ENCODE data around the gene SLC1A2.

Gene SLC1A2

DNA sequence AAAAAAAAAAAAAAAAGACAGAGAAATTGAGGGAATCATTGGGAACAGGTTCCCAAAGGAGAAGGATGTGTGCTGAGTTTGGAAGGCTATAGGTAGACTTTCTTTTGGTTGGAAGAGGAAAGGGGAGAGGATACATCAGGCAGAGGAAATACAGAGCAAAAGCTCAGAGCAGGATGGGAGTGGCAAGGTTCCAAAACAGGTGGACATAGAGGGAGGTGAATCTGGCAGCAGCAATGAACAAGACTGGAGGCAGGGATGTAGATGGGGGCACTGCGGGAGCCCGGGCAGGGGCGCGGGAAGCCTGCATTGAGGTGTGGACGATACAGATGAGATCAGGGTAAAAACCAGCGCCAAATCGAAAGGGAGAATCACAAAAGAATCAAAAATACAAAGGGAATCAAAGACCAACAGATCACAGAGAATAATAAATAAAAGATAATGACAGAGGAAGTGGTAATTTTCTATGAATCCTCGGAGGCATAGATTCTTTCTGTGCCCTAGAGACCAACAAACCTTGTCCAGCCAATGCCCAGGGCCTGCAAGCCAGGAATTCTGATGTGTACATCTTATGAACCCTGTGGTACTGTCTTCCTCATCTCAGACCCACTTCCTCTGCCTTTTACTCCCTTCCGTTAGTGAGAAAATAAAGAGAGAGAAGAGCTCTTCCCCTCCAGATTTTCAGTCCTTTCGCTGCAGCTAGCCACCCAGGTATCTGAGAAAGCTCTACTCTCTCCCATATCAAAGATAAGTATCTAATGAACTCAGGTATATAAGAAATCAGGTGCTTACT is 70.3 kb downstream of the SLC1A2 start:
- DNase-seq (ENCODE audit: low read depth) = no peak

DNA sequence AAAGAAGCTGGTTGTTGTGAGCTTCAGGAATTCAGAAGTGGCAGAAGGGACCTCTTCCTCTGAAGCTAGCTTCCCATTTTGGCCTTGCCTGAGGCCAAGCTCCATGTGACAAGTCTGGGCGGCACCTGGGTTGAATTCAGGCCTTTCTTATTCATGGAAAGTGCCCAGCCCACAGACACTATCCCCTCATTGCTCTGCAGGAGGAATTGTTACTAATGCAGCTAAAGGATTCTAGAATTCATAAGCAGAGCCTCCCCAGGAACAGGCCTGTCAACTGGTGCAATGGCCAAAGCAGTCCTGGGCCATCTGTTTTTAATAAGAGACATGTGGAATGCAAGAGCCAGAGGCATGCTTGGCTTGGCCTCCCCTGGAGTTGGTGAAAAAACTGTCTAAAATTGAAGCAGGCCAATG is 71.4 kb downstream of the SLC1A2 start:
- no peak for DNase-seq (ENCODE audit: low read depth)

DNA sequence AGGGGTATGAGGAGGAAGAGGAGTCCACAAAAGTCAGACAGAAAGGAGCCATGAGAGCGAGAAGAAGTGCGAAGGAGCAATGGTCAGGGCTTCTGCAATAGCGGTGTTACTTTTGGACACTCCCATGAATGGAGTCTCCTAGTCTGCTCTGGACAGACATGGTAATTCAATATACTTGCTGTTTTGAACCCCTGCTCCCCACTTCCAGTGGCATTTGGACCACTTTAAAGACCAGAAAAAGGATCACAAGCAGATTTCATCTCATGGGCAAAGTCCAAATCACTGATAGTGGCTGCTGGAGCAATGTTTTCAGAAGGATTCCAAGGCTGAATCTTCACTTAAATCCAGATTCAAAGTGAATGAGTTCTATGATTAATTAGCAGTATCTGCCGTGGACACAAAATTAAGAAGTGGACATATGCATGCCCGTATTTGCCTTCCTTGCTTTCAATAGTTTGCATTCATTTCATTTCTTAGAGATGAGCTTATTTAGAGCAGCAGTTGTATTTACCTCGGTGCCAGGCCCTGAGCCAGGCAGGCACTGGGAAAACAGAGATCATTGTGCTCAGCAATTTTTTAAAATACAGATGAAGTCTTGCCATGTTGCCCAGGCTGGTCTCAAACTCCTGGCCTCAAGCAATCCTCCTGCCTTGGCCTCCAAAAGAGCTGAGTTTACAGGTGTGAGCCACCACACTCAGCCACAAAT is 72.0 kb downstream of the SLC1A2 start:
- no peak for DNase-seq (ENCODE audit: low read depth)

DNA sequence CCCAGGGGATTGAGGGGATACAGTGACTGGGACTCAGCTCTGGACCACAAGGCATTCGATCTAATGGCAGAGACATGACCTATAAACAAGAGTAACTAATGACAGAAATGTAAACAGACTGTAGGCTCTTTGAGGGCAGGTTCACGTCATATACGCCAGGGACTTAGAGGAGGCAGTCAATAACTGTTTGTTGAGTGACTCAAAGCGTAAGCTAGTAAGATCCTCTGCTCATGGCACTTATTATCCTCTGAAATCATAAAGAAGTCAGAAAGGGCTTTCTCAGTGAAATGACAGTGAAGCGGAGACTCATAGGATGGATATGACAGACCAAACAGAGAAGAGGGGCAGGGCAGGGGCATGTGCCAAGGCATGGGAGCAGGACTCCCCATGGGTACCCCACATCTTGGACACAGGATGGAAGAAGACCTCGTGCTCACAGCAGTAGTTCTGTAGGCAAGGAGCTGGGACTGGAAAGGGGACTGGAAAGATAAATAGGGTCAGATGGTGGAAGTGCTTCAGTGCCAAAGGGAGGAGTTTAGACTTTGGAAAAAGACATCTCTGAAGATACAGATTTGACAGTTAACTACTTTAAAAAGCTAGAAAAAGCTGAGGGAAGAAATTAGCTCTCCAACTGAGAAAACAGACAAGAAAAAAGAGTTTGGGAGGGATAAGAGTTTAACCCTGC is 72.7 kb downstream of the SLC1A2 start:
- DNase-seq (ENCODE audit: low read depth) = no peak

DNA sequence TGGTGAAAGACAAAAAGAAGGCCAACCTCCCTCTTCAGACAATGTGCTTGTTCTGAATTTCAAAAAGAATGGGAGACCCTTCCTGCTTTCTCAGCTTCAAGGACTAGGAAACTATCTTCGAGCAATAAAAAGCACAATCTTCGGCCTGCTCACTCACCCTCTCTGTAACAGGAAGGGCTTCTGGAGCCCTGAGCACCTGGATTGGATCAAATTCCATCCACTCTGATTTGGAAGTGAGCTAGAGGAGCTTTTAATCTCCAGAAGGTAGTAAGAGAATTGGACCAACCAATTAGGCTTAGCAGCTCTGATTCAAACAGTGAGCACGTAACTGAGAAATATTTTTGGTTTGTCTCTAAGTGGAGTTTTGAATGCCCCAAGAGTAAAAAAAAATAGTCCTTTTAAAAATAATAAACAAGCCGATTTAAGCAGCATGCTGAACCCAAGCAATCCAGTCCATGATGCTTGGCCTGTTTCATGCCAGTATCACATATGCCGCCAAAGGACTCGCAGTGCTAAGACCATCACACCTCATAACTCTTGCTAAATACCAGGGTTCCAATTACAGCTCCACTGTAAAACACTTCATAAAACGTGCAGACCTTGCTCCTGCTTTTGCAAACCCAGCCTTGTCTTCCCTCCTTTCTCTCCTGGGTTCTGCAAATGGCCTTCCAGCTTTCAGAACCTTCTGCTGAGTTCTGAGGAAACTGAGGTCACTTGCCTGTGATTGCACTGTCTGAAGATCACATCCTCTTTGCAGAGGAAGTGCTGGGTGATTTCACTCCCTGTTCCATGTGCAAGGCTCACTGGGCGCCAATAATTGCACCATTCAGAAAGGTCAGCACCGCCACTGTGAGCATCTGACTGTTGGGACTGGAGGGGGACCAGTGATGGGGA is 74.4 kb downstream of the SLC1A2 start:
- no peak for DNase-seq (ENCODE audit: low read depth)

DNA sequence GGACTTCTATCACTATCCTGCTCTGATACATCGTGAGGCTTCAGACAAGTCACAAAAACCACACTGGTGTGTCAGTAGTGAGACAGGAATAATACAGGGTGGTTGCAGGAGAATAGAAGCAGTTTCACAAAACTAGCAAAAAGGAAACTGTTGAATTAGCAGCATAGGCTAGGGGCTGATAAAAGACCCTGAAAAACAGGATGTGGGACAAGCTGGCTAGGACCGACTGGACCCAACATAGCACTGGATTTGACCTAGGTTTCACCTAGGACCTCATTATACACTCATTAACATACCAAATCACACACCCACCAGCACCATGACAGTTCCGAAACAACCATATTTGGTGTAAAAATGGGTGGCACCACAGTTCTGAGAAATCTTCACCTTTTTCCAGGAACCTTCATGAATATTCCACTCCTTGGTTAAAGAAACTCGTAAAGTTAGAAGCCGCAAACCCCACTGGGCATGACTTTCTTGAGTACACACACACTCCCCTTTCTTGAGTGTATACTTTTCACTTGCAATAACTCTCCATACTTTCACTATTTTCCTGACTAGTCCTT is 76.2 kb downstream of the SLC1A2 start:
- DNase-seq (ENCODE audit: low read depth) = no peak

DNA sequence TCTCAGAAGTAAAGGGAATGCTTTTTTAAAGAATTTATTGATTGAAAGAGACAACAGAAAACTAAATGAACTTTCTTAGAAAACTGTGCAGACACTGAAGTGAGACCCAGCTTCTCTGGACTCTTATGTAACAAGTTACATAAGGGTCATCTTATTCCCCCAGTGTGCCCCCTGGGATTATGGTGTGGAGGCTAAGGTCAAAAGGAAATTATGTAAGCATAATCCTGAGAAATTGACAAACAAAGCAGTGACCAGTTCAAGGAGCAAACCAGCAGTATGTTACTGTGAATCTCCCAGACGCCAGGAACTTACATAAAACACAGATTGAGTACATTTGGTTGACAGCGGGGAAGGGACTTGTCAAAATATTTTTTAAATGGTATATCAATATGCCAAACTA is 78.6 kb downstream of the SLC1A2 start:
- DNase-seq (ENCODE audit: low read depth) = no peak

DNA sequence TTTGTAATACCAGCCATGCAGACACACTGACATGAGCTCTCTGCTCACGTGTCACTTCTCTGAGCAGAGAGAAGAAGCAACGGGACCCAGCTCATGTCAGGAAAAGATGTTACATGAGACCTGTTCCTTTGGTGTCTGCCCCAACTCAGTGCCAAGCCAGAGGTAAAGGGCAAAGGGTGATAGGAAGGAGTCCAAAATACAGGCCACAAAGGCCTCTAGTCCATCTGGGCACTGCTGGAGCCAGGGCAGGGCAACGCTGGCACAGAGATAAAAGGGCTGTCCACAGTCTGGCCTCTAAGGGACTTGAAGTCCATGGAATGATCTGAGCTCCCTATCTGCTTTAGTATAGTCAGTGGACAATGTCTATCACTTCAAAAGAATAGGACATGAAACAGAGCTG is 79.3 kb downstream of the SLC1A2 start:
- DNase-seq (ENCODE audit: low read depth) = no peak

DNA sequence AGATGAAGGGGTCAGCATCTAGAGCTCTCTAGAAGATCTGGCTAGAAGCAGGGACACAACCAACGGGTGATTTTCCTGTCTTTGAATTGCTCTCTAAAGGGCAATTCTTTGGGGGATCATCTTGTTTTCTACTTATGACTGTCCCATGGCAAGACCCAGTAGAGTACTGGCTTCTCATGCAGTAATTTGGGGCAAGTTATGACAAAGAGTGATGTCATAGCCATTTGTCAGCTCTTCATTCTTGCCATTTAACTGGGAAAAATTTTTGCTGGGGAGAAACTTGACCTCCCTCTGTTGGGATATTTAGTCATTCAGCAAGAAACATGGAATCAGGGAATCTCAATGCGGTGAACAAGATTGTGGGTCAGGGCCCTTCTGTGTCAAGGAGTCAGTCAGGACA is 80.4 kb downstream of the SLC1A2 start:
- no peak for DNase-seq (ENCODE audit: low read depth)

DNA sequence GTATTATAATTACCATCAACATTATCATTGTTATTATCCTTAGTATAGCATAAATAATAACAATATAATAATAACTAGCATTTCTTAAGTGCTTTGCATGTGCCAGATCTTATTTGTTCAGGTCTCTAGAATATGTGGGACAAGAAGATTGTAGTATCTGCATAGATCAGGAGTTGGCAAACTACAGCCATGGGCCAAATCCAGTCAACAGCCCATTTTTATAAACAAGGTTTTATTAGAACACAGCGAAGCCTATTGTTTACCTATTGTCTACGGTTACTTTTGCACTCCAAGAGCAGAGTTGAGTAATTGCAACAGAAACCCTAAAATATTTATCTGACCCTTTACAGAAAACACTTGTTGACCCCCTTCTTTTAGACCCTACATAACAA is 81.4 kb downstream of the SLC1A2 start:
- DNase-seq (ENCODE audit: low read depth) = no peak

DNA sequence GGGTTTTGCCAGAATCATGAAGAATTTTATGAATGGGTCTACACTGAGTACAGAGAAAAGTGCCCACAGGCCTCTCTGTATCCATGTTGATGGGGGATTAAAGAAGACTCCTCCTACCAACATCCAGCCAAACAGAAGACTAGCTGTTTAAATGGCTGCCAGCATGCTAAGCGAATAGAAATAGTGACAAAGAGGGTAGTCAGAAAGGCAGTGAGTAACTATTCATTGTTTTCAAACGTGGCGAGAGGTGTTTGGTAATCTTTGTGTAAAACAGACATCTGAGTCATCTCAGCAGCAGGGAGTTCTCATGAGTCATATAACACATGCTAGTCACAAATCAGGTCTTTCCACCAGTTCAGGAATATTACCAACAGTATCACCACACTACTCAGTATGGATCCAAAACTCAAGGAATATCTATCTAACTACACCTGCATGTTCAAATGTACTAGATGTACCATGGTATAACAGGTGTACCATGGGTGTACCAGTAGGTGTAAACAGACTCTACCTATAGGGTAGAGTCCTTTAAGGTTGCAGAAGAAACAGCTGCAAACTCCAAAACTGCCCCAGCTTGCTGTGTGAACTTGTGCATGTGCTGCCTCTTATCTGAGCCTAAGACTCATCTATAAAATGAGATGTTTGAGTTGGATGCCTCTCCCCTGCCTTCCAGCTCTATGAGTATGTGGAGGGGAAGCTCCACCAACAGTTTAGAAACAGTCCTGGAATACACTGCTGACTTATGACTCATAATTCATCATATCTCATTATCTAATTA is 82.0 kb downstream of the SLC1A2 start:
- no peak for DNase-seq (ENCODE audit: low read depth)

DNA sequence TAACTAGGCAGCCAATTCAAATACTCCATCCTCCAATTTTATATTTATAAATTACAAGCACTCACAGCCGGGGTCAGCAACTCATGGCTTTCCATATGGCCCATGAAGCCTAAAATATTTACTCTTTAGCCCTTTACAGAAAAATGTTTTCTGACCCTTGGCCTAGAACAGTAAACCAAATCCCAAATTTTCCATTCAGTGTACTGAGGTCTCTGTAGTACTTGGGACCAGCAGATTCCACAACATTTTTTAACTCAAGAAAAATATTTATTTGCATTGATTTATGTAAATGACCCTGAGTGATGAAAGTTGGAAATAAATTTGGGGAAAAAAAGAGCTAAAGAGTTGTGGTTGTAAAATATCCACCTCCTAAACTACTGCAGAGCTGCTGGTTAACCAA is 82.6 kb downstream of the SLC1A2 start:
- no peak for DNase-seq (ENCODE audit: low read depth)

DNA sequence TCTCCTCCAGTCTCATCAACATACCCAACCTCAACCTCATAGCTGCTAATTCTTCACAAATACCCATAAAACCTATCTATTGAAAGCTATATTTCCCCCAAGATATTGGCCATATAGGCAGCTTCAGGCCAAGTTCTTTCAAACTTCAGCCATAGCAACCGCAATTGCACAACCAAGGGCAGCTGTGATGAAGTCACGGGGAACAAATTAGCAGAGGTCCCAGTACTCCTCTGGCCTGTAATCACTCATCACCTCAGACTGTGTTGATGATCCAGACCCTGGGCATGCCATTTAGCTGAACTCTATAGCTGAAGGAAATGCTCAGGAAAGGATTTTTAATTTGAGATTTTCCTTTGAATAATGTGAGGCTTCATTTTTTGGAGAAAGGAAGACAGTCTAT is 84.1 kb downstream of the SLC1A2 start:
- DNase-seq (ENCODE audit: low read depth) = no peak

DNA sequence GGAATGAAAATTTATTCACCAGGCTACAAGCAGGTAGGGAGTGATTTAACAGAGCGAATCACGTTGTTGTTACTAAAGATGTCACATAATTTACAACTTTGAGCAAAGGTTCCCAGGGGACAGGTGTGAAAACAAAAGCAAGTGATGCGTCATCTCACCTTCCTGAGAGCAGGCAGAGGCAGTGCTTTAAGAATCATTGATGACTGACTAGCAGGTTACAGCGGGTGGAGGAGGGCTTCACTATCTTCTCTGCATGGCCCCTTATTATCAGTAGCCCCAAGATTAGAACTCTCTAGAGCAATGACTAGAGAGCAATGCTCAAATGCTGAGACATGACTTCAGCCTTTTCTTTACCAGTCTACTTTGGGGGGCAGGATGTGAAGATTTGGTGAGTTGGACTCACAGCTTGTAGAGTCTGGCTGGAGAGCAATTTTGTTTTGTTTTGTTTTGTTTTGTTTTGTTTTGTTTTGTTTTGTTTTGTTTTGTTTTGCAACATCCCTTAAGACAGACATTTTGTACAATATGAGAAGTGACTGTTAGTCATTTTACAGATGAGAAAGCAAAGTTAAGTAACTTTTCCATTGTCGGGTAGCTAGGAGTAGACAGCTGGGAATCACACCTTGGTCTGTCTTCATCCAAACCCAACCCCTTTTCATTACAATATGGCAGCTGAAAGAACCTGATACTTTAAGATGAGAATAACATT is 84.8 kb downstream of the SLC1A2 start:
- no peak for DNase-seq (ENCODE audit: low read depth)

DNA sequence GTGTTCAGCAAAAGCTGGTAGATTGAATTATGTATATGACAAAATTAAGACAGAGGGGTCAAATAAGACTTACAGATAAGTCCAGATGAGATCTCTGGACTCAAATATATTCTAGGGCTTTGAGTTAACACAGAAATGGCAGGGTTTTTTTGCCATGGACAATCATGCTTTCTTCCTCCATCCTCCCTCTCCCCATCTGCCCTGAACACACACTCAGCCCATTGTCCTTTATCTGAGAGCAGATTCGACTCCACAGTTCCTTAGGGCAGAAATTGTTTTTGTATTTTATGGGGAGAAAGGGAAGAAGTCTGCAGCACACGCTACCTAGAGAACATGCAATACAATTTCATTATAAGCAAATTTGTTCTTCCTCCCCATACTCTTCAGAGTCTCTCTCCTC is 86.8 kb downstream of the SLC1A2 start:
- DNase-seq (ENCODE audit: low read depth) = no peak

DNA sequence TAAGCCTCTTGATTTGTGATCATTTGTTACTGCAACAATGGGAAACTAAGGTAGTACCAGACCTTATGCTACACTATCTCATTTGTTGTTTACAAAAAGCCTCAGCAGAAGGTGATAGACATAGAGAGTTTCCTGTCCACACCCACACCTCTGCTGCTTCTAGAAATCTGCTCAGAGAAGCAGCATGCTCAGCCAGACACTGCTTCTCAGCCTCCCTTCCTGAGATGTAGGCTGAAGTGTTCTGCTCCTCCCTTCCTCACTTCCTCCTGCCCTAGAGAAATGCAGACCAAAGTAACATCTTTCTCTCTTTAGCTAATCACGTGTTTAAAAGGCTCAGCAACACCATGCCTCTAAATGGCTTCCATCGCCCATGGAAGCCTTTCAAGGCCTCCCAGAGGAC is 88.4 kb downstream of the SLC1A2 start:
- DNase-seq (ENCODE audit: low read depth) = no peak

DNA sequence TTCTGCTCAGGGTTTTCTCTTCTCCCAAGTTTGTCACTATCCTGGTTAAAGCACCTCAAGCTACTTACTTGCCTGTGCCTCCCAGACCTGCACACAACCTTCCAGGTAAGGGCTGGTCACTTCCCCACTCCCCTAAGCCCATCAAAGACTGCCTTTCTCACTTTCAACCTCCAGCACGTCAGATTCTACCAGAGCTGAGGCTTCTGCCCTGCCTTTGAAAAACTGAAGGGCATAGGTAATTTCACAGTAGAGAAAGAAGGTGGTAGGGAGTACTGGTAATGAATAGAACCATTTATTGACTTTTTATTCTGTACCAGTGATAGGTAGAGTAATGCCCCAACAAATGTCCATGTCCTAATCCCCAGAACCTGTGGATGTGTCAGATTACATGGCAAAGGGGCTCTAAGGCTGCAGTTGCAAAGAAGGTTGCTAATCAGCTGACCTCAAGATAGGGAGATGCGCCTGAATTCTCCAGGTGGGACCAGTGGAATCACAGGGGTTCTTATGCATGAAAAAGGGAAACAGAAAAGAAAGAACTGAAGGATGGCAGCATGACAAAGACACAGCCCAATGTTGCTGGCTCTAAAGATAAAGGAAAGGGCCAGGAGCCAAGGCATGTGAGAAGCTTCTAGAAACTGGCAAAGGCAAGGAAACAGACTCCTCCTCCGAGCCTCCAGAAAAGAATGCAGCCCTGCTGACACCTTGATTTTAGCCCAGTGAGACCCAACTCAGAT is 89.0 kb downstream of the SLC1A2 start:
- DNase-seq (ENCODE audit: low read depth) = no peak

DNA sequence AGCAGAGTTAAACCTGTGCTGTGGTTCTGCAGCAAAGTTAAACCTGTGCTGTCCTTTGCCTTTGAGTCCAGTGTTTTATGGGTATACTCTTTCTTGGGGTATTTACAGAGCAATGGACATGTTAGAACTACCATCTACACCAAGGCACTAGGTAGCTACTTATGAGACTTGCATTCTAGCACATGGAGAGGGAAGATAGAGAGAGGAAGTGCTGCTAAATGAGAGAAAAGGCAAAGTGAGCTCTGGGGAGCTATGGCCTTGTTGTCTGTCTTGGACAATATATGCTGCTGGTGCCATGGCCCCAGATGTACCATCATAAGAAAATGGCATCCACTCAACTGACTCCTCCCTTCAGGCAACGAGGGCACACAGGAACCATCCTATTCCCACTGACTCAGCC is 91.5 kb downstream of the SLC1A2 start:
- no peak for DNase-seq (ENCODE audit: low read depth)

DNA sequence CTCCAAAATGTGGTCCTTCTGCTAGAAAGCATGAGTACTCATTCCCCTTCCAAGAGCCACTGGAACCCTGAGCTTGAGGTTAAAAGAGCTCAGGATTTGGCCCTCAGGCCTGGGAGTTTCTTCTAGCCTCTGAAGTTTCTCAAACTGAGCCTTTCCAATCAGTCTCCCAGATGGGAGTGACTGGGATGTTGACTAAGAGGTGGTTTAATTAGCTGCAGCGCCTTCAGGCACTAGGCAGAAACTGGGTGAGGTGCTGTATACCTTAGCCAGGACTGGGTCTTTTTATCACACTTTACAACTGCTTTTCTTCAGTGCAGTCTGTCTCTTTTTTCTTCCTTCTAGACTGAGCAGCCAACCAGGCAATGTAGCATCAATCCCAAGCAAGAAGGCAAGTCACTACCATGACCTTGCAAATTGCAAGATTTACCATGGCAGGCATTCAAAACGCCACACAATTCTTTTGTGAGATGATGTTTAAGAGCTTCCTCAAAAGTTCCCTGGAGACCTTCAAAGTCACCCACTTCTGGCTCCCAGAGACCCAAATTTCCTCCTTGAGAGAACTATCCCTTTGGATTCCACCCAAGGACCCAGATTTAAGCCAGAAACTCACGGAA is 93.0 kb downstream of the SLC1A2 start:
- no peak for DNase-seq (ENCODE audit: low read depth)

Data from stimulated activated CD8-positive, alpha-beta memory T cell treated with anti-CD3 and anti-CD28 coated beads, Interleukin-7, amount 100 ng/mL, for 24 hours (primary cell).